Measurements from ENCODE around the gene RAPGEF4.
A peak's percentile ranks its signal among the peaks of the same experiment; 100 is the strongest.

The RAPGEF4 gene

GRCh38 chr2:172950565-172950964 lies 214.9 kb downstream of the RAPGEF4 start:
- Histone ChIP-seq H3K36me3 (ENCODE audit: insufficient read depth, low read length) (no peaks in the 10 kb centered on the region), H3K27ac (ENCODE audit: low read depth, low read length) (no peak overlapping the region), H3K4me3 (ENCODE audit: low read depth, low read length) (no peak overlapping the region), H3K4me1 (ENCODE audit: control insufficient read depth, insufficient read depth, low read length, unreplicated experiment) (peaks cover 23% of the 10 kb centered on the region), H3K79me2 (ENCODE audit: control insufficient read depth, insufficient read depth, low read length, unreplicated experiment) (no peaks in the 10 kb centered on the region), H3K27me3 (ENCODE audit: insufficient read depth, low read length) (no peaks in the 10 kb centered on the region), H2AFZ (ENCODE audit: low read length, unreplicated experiment) (no peak overlapping the region)

DNA sequence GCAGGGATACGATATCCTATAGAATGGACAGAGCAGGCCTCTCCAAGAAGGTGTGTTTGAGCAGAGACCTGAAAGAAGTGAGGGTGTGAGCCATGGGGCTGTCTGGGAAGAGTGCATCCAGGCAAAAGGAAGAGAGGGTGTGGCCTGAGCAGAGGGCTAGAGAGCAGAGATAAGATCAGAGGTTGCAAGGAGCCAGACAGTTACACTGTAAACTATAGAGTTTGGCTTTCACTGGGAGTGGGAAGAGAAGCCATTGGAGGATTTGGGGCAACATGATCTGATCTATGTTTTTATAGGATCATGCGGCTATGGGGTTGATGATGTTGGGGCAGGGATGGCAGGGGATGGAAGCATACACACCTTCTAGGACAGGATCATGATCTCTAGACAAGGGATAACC lies 215.9 kb downstream of the RAPGEF4 start:
- Histone ChIP-seq H2AFZ (ENCODE audit: low read length, unreplicated experiment) (no peak overlapping the region), H3K27me3 (ENCODE audit: insufficient read depth, low read length) (no peaks in the 10 kb centered on the region), H3K4me3 (ENCODE audit: low read depth, low read length) (no peak overlapping the region), H3K27ac (ENCODE audit: low read depth, low read length) (no peak overlapping the region), H3K79me2 (ENCODE audit: control insufficient read depth, insufficient read depth, low read length, unreplicated experiment) (no peaks in the 10 kb centered on the region), H3K4me1 (ENCODE audit: control insufficient read depth, insufficient read depth, low read length, unreplicated experiment) (peaks cover 23% of the 10 kb centered on the region), H3K36me3 (ENCODE audit: insufficient read depth, low read length) (no peaks in the 10 kb centered on the region)

GRCh38 chr2:172953411-172953810 lies 217.8 kb downstream of the RAPGEF4 start:
- H3K4me1 ChIP-seq (ENCODE audit: control insufficient read depth, insufficient read depth, low read length, unreplicated experiment), result peaks cover 18% of the 10 kb centered on the region
- H3K4me3 ChIP-seq (ENCODE audit: low read depth, low read length), result no peak overlapping the region
- H3K27ac ChIP-seq (ENCODE audit: low read depth, low read length), result no peak overlapping the region
- no peak overlapping the region for H2AFZ ChIP-seq (ENCODE audit: low read length, unreplicated experiment)
- H3K27me3 ChIP-seq (ENCODE audit: insufficient read depth, low read length), result no peaks in the 10 kb centered on the region
- no peaks in the 10 kb centered on the region for H3K79me2 ChIP-seq (ENCODE audit: control insufficient read depth, insufficient read depth, low read length, unreplicated experiment)
- no peaks in the 10 kb centered on the region for H3K36me3 ChIP-seq (ENCODE audit: insufficient read depth, low read length)

DNA sequence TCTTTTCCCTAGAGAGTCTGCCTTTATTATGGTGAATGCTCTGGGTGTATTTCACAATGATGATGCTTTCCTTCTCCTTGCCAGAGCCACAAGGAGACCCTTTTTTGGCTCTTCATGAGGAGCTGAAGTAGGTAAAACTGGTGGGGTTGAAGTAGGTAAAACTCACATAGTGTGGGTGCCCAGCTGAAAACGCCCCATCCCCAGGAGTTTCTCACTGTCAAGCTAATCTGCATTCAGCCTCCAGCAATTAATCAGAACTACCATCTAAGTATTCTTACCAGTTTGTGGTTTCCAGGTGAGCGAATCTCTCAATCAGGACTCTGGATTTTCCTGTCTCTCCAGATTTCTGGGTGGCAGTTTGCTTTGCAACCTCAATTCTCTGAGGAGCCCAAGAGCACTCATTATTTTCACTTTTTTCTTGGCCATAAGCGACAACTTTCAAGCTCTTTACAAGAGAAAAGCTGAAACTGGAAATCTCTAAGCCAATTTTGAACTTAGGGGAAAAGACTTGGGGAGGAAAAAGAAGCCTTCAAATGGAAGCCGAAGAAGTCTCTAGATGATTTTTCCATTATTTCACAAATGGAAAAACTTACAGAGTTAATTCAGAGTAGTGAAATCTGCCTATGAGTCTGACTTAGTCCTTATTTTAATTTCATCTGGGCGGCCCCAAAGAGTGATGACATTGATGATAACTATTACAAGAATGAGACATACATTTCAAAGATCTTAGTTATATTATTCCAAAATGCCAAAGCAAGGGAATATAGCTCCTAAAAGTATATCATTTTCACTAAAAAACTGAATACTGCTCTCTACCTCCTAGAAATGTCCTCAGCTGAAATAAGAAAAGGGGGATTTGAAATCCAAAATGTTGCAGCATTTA lies 218.6 kb downstream of the RAPGEF4 start:
- Histone ChIP-seq H3K79me2 (ENCODE audit: control insufficient read depth, insufficient read depth, low read length, unreplicated experiment) (no peaks in the 10 kb centered on the region), H3K27me3 (ENCODE audit: insufficient read depth, low read length) (no peaks in the 10 kb centered on the region), H3K27ac (ENCODE audit: low read depth, low read length) (peak overlapping the region; percentile 38; the same call in 1 of the 2 replicates), H3K36me3 (ENCODE audit: insufficient read depth, low read length) (no peaks in the 10 kb centered on the region), H2AFZ (ENCODE audit: low read length, unreplicated experiment) (peak overlapping the region; percentile 48), H3K4me3 (ENCODE audit: low read depth, low read length) (no peak overlapping the region), H3K4me1 (ENCODE audit: control insufficient read depth, insufficient read depth, low read length, unreplicated experiment) (peaks cover 18% of the 10 kb centered on the region)

DNA sequence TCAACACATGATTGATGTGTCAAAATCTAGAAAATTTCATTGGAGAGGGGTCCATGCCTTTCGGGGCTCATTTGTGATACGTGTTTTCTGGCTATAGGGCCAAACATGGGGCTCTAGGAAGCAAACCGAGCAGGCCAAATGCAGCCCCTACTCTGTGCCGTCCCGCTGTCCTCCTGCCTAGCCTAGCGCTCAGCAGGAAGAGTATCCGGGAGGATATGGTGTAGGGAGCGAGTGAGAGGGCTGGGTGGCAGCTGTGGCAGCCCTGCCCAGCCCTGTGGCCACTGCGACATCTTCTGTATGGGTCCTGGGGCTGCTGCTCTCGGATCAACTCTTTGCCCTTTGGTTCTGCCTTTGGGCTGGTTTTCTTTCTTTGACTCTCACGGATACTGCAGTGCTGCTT lies 219.9 kb downstream of the RAPGEF4 start:
- H3K36me3 ChIP-seq (ENCODE audit: insufficient read depth, low read length), result no peaks in the 10 kb centered on the region
- H3K4me3 ChIP-seq (ENCODE audit: low read depth, low read length), result no peak overlapping the region
- H3K27ac ChIP-seq (ENCODE audit: low read depth, low read length), result no peak overlapping the region
- no peaks in the 10 kb centered on the region for H3K79me2 ChIP-seq (ENCODE audit: control insufficient read depth, insufficient read depth, low read length, unreplicated experiment)
- H3K27me3 ChIP-seq (ENCODE audit: insufficient read depth, low read length), result no peaks in the 10 kb centered on the region
- peaks cover 18% of the 10 kb centered on the region for H3K4me1 ChIP-seq (ENCODE audit: control insufficient read depth, insufficient read depth, low read length, unreplicated experiment)
- no peak overlapping the region for H2AFZ ChIP-seq (ENCODE audit: low read length, unreplicated experiment)

- no peaks in the 10 kb centered on the region for H3K36me3 ChIP-seq (ENCODE audit: insufficient read depth, low read length)
- H3K27me3 ChIP-seq (ENCODE audit: insufficient read depth, low read length), result no peaks in the 10 kb centered on the region
- no peaks in the 10 kb centered on the region for H3K79me2 ChIP-seq (ENCODE audit: control insufficient read depth, insufficient read depth, low read length, unreplicated experiment)
- no peak overlapping the region for H3K4me3 ChIP-seq (ENCODE audit: low read depth, low read length)
- peaks cover 29% of the 10 kb centered on the region for H3K4me1 ChIP-seq (ENCODE audit: control insufficient read depth, insufficient read depth, low read length, unreplicated experiment)
- no peak overlapping the region for H3K27ac ChIP-seq (ENCODE audit: low read depth, low read length)
- no peak overlapping the region for H2AFZ ChIP-seq (ENCODE audit: low read length, unreplicated experiment)
These were observed 222.1 kb downstream of the RAPGEF4 start for GRCh38 chr2:172957734-172958133.

DNA sequence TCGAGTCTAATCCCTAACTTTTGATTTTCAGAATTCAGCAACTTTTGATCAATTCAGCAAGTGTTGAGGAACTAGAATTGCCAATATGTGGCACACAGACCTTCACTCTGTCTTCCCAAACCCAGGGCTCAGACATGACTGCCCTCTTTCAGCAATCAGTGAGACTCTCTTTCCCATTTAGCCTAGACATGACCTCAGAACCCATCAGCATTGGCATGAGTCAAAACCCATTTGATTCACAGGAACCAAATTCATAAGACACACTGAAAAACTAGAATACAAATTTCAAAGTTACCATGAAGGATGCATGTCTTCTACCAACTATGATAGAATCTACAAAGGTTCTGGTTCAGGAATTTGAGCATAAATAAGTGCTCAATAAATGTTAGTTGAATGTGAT lies 226.4 kb downstream of the RAPGEF4 start:
- no peak overlapping the region for H2AFZ ChIP-seq (ENCODE audit: low read length, unreplicated experiment)
- peak overlapping the region; percentile 51; the same call in 1 of the 2 replicates for H3K27ac ChIP-seq (ENCODE audit: low read depth, low read length)
- H3K36me3 ChIP-seq (ENCODE audit: insufficient read depth, low read length), result no peaks in the 10 kb centered on the region
- no peaks in the 10 kb centered on the region for H3K79me2 ChIP-seq (ENCODE audit: control insufficient read depth, insufficient read depth, low read length, unreplicated experiment)
- no peak overlapping the region; the same call in 1 of the 2 replicates for H3K4me3 ChIP-seq (ENCODE audit: low read depth, low read length)
- no peaks in the 10 kb centered on the region for H3K27me3 ChIP-seq (ENCODE audit: insufficient read depth, low read length)
- peaks cover 39% of the 10 kb centered on the region for H3K4me1 ChIP-seq (ENCODE audit: control insufficient read depth, insufficient read depth, low read length, unreplicated experiment)

DNA sequence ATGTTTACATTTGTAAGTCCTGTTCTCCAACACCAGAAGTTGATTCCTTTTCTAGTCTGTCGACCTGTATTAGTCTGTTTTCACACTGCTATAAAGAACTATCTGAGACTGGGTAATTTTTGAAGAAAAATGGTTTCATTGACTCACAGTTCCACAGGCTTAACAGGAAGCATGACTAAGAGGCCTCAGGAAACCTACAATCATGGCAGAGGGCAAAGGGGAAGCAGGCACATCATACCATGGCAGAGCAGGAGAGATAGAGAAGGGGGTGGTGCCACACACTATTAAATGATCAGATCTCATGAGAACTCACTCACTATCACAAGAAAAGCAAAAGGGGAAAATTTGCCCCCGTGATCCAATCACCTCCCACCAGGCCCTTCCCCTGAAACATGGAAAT lies 227.2 kb downstream of the RAPGEF4 start:
- peaks cover 46% of the 10 kb centered on the region for H3K4me1 ChIP-seq (ENCODE audit: control insufficient read depth, insufficient read depth, low read length, unreplicated experiment)
- no peak overlapping the region for H2AFZ ChIP-seq (ENCODE audit: low read length, unreplicated experiment)
- H3K36me3 ChIP-seq (ENCODE audit: insufficient read depth, low read length), result no peaks in the 10 kb centered on the region
- peak overlapping the region; percentile 51 for H3K27ac ChIP-seq (ENCODE audit: low read depth, low read length)
- no peaks in the 10 kb centered on the region for H3K79me2 ChIP-seq (ENCODE audit: control insufficient read depth, insufficient read depth, low read length, unreplicated experiment)
- no peaks in the 10 kb centered on the region for H3K27me3 ChIP-seq (ENCODE audit: insufficient read depth, low read length)
- H3K4me3 ChIP-seq (ENCODE audit: low read depth, low read length), result no peak overlapping the region; the same call in 1 of the 2 replicates

DNA sequence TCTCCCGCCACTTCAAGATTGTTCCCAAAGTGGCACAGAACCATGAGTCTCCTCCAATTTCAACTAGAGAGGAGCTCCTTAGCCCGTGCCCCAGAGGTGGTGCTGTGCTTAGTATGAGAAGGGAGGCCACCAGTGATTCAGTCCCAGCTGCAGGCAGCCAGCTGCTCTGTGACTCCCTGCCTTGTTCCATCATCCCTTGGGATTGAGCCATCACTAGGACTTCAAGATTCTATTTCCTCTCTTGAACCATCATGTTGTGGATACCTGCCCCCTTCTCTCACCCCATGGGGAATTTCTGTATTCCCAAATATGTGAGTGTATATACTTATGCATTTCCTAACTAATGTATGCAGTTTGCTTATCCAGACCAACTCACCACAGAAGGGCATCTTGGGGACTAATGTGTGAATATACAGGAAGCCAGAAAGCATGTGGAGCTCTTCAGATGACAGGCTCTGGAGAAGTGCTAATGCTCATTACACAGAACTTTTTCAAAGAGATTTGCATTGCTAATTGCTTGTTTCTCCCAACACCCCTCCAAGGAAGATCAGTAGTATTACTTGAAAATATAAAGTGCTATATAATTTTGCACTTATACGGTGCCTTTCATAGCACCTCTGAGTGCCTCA lies 229.0 kb downstream of the RAPGEF4 start:
- H3K27me3 ChIP-seq (ENCODE audit: insufficient read depth, low read length), result no peaks in the 10 kb centered on the region

GRCh38 chr2:172965433-172966212 lies 230.0 kb downstream of the RAPGEF4 start:
- H3K4me3 ChIP-seq (ENCODE audit: low read depth, low read length), result no peak overlapping the region
- H3K36me3 ChIP-seq (ENCODE audit: insufficient read depth, low read length), result no peaks in the 10 kb centered on the region
- H2AFZ ChIP-seq (ENCODE audit: low read length, unreplicated experiment), result no peak overlapping the region
- no peak overlapping the region for H3K27ac ChIP-seq (ENCODE audit: low read depth, low read length)
- H3K27me3 ChIP-seq (ENCODE audit: insufficient read depth, low read length), result no peaks in the 10 kb centered on the region
- H3K4me1 ChIP-seq (ENCODE audit: control insufficient read depth, insufficient read depth, low read length, unreplicated experiment), result peaks cover 66% of the 10 kb centered on the region
- no peaks in the 10 kb centered on the region for H3K79me2 ChIP-seq (ENCODE audit: control insufficient read depth, insufficient read depth, low read length, unreplicated experiment)

More for the DNA sequence above, 229.0 kb downstream of the RAPGEF4 start:
- Histone ChIP-seq H3K4me3 (ENCODE audit: low read depth, low read length) (no peak overlapping the region), H3K36me3 (ENCODE audit: insufficient read depth, low read length) (no peaks in the 10 kb centered on the region), H2AFZ (ENCODE audit: low read length, unreplicated experiment) (no peak overlapping the region), H3K27ac (ENCODE audit: low read depth, low read length) (no peak overlapping the region), H3K79me2 (ENCODE audit: control insufficient read depth, insufficient read depth, low read length, unreplicated experiment) (no peaks in the 10 kb centered on the region), H3K4me1 (ENCODE audit: control insufficient read depth, insufficient read depth, low read length, unreplicated experiment) (peaks cover 64% of the 10 kb centered on the region)
